Panc1 (cell line): ENCODE results near the gene ITGA8. TPM values are rescaled to one million over a fixed set of nuclear protein-coding genes. Genes with fewer than 3 reads are reported as not detected.

ENCODE experiments used
- ATAC-seq: fragments of 200-7000 bp; cut with Tn5 transposase; 2 replicates; pipeline ENCODE4 v1.9.1; 2020; ENCODE audit warnings: mild to moderate bottlenecking, moderate library complexity
- BruUV-seq: library from RNA; stranded (reverse); fragments of 400-500 nt; replicated peaks from 2 replicates; lab custom pipeline; 2021; lab: Mats Ljungman, UMichigan
- CTCF ChIA-PET: fragments of 300-600 bp; sonication (Branson Sonifier 250); formaldehyde crosslinking; loops from one replicate; lab custom pipeline; 2022; ENCODE audit warnings: antibody characterized with exemption; lab: Charles Lee
- POLR2A ChIA-PET: fragments of 300-600 bp; sonication (Branson Sonifier 250); formaldehyde crosslinking; loops from one replicate; lab custom pipeline; 2022; ENCODE audit warnings: antibody characterized with exemption; lab: Charles Lee
- DNase-seq: peaks from one replicate; pipeline ENCODE4 v3.0.0-alpha.2; 2010; ENCODE audit warnings: low read depth, low spot score
- H3K27ac ChIP-seq: 2 replicates; pipeline ENCODE4 v1.5.1; 2011; ENCODE audit warnings: mild to moderate bottlenecking, low read length, inconsistent platforms
- H3K27me3 ChIP-seq: fragments of 200-500 bp; sonication (Bioruptor generic); 2 replicates; pipeline ENCODE4 v1.6.0; 2014; ENCODE audit warnings: low read length, inconsistent platforms; ENCODE audit not compliant: control insufficient read depth, insufficient read depth
- H3K36me3 ChIP-seq: fragments of 200-500 bp; sonication (Bioruptor generic); 2 replicates; pipeline ENCODE4 v1.5.1; 2014; ENCODE audit warnings: inconsistent platforms, mild to moderate bottlenecking, low read length, moderate library complexity; ENCODE audit not compliant: control insufficient read depth, insufficient read depth
- H3K4me1 ChIP-seq: 2 replicates; pipeline ENCODE4 v1.5.1; 2011; ENCODE audit warnings: inconsistent platforms, mild to moderate bottlenecking, low read length, moderate library complexity; ENCODE audit not compliant: control insufficient read depth, insufficient read depth
- H3K4me3 ChIP-seq, 2 experiments: 2 replicates each; pipeline ENCODE4 v1.5.1; 2011 to 2012; ENCODE audit warnings: low read depth in 2 of 2, low read length in 2 of 2, mild to moderate bottlenecking in 2 of 2, inconsistent platforms in 1 of 2, moderate library complexity in 1 of 2
- H3K9me3 ChIP-seq: fragments of 200-500 bp; sonication (Bioruptor generic); 2 replicates; pipeline ENCODE4 v1.5.1; 2014; ENCODE audit warnings: low read depth, mild to moderate bottlenecking, inconsistent platforms, low read length, moderate library complexity; ENCODE audit not compliant: control insufficient read depth, insufficient read depth
- POLR2AphosphoS5 ChIP-seq: IDR thresholded peaks from 2 replicates; pipeline ENCODE4 v1.6.1; 2012; ENCODE audit warnings: mild to moderate bottlenecking, low read depth, low read length, moderate library complexity
- SIN3A ChIP-seq: IDR thresholded peaks from 2 replicates; pipeline ENCODE4 v1.6.1; 2012; ENCODE audit warnings: low read depth, mild to moderate bottlenecking, low read length, moderate library complexity, borderline replicate concordance; ENCODE audit not compliant: insufficient read depth
- TCF7L2 ChIP-seq: IDR thresholded peaks from 2 replicates; pipeline ENCODE4 v1.6.1; 2011; ENCODE audit warnings: mild to moderate bottlenecking, low read depth, low read length, inconsistent platforms
- in situ Hi-C: cut with HindIII; loops from 2 replicates; pipeline ENCODE4 v1.10.0; 2016; ENCODE audit warnings: low sequenced_read_pairs, low pct_unique_long_range_greater_than_20kb
- intact Hi-C: fragments of 100-400 bp; cut with micrococcal nuclease; formaldehyde crosslinking; loops from one replicate; pipeline ENCODE4 v1.10.0; 2022; ENCODE audit not compliant: unreplicated experiment
- total RNA-seq: library from RNA; stranded (reverse); gene quantifications from one replicate; pipeline ENCODE4 v1.2.1, GENCODE V29; 2021; ENCODE audit not compliant: unreplicated experiment
- TF ChIP-seq, protein P1 (sequence below): fragments of 450-650 bp; IDR thresholded peaks from 2 replicates; pipeline ENCODE4 v1.5.1; 2017; ENCODE audit warnings: mild to moderate bottlenecking
- TF ChIP-seq, protein P2 (sequence below), 2 experiments: IDR thresholded peaks; 2 replicates each; pipeline ENCODE4 v1.6.1; 2011 to 2012; ENCODE audit warnings: low read depth in 2 of 2, control low read depth in 1 of 2, low read length in 1 of 2, mild to moderate bottlenecking in 1 of 2, moderate library complexity in 1 of 2; ENCODE audit not compliant: insufficient read depth in 1 of 2

Gene ITGA8
- total RNA-seq, 1 experiment from 2014 or later = 0.18 TPM

DNA sequence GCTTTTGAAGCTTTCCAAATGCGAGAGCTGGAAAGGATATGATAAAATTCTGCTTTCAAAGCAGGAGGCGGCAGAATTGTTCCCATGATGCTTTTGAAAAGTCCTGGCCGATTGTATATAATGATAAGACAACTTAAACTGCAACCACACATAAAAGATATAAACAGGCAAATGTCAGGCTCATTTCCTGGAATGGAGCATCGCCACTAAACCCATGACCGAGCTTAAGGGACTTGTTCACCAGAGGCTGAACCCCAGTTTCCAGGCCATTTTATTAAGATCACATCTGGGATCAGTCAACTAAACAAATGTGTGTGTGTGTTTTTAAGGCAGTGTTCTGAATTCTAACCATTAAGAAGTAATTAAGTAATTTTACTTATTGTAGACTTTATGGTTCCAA, 131.6 kb downstream of the ITGA8 start:
- no peaks in the 10 kb centered on the region for H3K36me3 ChIP-seq
- H3K4me1 ChIP-seq = no peaks in the 10 kb centered on the region
- ATAC-seq (no peak), DNase-seq (no peak)
- no TSS peak for BruUV-seq
- intact Hi-C loops = no loop called here
- TF ChIP-seq SIN3A (no peak), POLR2AphosphoS5 (no peak), TCF7L2 (no peak)
- TF ChIP-seq, protein P1, sequence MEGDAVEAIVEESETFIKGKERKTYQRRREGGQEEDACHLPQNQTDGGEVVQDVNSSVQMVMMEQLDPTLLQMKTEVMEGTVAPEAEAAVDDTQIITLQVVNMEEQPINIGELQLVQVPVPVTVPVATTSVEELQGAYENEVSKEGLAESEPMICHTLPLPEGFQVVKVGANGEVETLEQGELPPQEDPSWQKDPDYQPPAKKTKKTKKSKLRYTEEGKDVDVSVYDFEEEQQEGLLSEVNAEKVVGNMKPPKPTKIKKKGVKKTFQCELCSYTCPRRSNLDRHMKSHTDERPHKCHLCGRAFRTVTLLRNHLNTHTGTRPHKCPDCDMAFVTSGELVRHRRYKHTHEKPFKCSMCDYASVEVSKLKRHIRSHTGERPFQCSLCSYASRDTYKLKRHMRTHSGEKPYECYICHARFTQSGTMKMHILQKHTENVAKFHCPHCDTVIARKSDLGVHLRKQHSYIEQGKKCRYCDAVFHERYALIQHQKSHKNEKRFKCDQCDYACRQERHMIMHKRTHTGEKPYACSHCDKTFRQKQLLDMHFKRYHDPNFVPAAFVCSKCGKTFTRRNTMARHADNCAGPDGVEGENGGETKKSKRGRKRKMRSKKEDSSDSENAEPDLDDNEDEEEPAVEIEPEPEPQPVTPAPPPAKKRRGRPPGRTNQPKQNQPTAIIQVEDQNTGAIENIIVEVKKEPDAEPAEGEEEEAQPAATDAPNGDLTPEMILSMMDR = no peak
- TF ChIP-seq, protein P2, sequence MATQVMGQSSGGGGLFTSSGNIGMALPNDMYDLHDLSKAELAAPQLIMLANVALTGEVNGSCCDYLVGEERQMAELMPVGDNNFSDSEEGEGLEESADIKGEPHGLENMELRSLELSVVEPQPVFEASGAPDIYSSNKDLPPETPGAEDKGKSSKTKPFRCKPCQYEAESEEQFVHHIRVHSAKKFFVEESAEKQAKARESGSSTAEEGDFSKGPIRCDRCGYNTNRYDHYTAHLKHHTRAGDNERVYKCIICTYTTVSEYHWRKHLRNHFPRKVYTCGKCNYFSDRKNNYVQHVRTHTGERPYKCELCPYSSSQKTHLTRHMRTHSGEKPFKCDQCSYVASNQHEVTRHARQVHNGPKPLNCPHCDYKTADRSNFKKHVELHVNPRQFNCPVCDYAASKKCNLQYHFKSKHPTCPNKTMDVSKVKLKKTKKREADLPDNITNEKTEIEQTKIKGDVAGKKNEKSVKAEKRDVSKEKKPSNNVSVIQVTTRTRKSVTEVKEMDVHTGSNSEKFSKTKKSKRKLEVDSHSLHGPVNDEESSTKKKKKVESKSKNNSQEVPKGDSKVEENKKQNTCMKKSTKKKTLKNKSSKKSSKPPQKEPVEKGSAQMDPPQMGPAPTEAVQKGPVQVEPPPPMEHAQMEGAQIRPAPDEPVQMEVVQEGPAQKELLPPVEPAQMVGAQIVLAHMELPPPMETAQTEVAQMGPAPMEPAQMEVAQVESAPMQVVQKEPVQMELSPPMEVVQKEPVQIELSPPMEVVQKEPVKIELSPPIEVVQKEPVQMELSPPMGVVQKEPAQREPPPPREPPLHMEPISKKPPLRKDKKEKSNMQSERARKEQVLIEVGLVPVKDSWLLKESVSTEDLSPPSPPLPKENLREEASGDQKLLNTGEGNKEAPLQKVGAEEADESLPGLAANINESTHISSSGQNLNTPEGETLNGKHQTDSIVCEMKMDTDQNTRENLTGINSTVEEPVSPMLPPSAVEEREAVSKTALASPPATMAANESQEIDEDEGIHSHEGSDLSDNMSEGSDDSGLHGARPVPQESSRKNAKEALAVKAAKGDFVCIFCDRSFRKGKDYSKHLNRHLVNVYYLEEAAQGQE (IDR thresholded peaks at IDR 0.05; ENCODE audit: insufficient read depth in 1 of 2, low read depth in 2 of 2, low read length in 1 of 2) = no peak
- ChIA-PET POLR2A (no interaction called here), CTCF (no interaction called here)
- in situ Hi-C loops = no loop called here
- no peak overlapping the region for H3K27ac ChIP-seq
- H3K27me3 ChIP-seq = no peaks in the 10 kb centered on the region
- no peak overlapping the region for H3K4me3 ChIP-seq
- H3K9me3 ChIP-seq = no peaks in the 10 kb centered on the region

DNA sequence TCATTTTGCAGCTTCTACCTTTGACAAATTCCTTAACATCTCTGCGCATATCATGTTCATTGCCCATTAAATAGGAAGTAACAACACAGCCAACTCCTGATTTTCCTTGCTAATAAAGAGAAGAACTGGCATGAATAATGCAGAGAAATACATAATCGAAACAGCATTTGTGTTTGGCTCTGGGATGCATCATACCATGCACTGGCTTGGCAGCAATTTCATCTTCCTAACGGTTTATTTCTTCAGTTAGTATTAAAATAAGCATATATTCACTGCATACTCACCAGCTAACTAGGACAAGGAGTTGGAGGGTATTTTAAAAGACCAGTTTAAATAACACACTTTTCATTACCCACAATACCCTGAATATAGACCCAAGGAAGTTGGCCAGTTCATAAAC, 132.5 kb downstream of the ITGA8 start:
- no peaks in the 10 kb centered on the region for H3K27me3 ChIP-seq
- no peaks in the 10 kb centered on the region for H3K36me3 ChIP-seq
- no peak overlapping the region for H3K4me3 ChIP-seq
- ATAC-seq (no peak), DNase-seq (no peak)
- ChIA-PET CTCF (interaction anchor here (0.5 kb wide), 1 partner anchor 138 kb away, joined by 4 read pairs; no protein-coding TSS in a partner anchor), POLR2A (no interaction called here)
- no peak overlapping the region for H3K27ac ChIP-seq
- in situ Hi-C loops = no loop called here
- TF ChIP-seq SIN3A (no peak), TCF7L2 (no peak), POLR2AphosphoS5 (no peak)
- TF ChIP-seq, protein P2 (IDR thresholded peaks at IDR 0.05; ENCODE audit: insufficient read depth in 1 of 2, low read depth in 2 of 2, low read length in 1 of 2) = no peak
- TF ChIP-seq, protein P1 = no peak
- intact Hi-C loops = no loop called here
- H3K9me3 ChIP-seq = no peaks in the 10 kb centered on the region
- no TSS peak for BruUV-seq
- H3K4me1 ChIP-seq = no peaks in the 10 kb centered on the region
